Pons (tissue), 1 donor: ENCODE results near the gene PYGO2.

Experiments
- DNase-seq: peaks from one replicate; pipeline ENCODE4 v3.0.0-alpha.2; 2016; ENCODE audit warnings: low spot score

The PYGO2 gene

DNA sequence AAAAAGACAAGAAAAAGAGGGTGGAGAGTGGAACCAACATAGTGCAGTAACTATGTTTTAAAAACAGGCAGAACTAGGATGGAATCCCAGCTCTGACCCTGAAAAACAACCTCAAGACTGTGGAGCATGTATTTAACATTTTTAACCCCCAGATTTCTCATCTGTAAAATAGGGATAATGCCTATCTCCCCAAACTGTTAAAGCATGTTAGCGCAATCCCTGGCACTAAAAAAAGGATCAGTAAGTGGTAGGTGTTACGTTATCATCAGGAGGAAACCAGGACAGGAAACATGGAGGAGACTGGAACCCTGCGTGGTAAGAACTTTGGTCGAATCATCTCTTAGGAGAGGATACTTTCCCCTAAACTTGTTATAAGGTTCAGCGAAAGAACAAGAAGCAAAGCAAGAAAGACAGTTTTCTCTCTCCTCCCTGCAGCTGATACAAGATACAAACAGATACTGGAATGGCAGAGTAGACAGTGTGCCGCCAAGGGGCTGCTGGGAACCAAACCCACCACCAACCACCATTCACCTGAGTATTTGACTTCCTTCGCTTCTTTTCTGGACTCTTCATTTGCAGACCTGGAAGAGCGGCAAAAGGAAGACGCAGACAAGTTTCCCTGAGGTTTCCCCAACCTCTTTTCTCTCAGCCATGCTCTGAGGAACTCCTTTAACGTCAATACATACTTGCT is 991 bp downstream of the PYGO2 start:
- no peak for DNase-seq

- DNase-seq, result no peak
Observed at GRCh38 chr1:154959426-154959780, 2.2 kb downstream of the PYGO2 start.

DNA sequence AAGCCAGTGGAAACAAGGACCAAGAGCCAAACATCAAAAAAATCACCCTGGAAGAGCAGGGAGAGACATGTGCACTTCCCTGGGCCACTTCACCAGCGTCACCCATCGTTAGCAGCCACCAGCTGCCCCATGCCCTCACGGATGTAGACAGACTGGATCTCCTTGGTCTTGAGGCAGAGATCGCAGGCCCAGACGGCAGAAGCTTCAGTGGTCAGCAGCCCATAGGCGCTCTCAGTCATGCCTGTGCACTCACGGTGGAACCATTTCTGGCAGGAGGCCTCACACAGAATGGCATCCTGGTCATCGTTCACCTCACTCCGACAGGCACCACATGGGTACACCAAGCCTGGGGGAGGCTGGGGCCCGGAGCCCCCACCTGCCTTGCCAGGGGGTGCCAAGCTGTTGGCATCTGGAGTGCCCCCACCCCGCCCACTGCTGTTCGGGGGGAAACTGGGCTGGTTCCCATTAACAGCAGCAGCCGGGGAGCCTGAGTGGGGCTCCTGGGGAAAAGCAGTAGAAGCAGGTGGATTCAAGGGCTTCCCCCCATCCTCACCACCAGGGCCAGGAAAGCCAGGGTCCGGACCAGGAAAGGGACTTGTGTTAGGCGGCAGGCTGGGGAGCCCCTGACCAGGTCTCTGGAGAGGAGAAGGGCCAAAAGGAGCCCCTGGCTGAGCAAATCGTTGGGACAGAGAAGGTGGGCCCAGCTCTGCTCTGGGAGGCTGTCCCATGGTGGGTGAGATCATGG is 2.7 kb downstream of the PYGO2 start:
- DNase-seq, result no peak

- DNase-seq, result no peak
Observed at GRCh38 chr1:154958036-154958435, 3.5 kb downstream of the PYGO2 start.

GRCh38 chr1:154957091-154957657 is 4.4 kb downstream of the PYGO2 start:
- DNase-seq, result no peak

GRCh38 chr1:154956544-154956941 is 5.0 kb downstream of the PYGO2 start:
- no peak for DNase-seq

GRCh38 chr1:154955718-154956543 is 5.7 kb downstream of the PYGO2 start, which contains the start of gene PBXIP1:
Gene PBXIP1, minus strand, starts transcription at chr1:154956099. Its CDS starts 2,378 bp downstream, at chr1:154953721.
- peak; percentile 98 for DNase-seq

DNA sequence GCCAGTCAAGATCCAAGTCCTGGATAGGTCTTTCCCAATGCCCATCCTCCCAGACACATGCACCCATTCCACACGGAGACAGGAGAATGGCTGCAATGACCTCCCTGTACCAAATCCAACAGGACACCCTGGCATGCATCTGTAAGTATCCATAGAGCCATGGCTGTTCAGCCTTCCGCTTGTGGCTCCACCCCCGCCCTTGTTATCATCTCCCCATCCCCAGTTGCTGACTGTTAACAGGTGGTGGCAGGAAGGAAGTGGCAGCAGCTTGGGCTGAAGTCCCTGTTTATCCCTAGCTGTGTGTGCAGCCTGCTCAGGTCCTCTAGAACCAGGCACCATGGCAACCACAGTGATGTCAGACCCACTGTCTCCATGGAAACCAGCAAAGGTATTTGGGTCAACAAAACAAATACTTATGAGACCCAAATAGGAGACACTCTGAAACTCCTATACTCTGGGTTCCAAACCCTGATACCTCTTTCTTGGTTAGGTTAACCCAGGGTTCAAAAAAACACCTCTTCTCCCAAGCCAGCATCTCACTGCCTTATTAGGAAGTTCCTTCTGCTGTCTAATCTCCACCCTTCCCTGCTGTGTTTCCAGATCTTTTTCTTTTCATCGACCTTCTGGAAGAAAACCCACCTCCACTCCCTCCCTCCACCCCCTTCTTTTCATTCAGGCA is 6.4 kb downstream of the PYGO2 start:
- DNase-seq, result no peak

- no peak for DNase-seq
Observed at GRCh38 chr1:154954541-154954940, 7.0 kb downstream of the PYGO2 start.

GRCh38 chr1:154953611-154954038 is 8.0 kb downstream of the PYGO2 start:
- no peak for DNase-seq

- DNase-seq, result no peak
Observed at GRCh38 chr1:154952664-154953063, 8.9 kb downstream of the PYGO2 start.

GRCh38 chr1:154951901-154952657 is 9.5 kb downstream of the PYGO2 start:
- DNase-seq, result no peak

DNA sequence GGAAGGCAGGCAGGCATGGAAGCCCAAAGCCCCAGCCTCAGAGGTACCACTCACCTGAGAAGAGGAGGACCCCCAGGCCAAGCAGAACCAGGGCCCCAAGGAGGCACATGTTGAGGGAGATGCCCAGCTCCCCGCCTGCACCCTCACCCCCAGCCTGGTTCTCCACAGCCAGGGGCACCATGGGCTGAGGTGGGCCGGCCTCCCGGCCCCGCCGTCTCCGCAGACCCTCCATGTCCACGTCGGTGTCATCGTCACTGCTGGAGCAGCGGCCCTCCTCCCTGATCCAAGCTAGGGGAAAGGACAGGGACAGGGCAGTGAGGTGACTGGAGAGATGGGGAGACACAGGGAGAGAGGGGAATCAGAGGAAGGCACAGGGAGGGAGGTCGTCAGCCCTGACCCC is 13.5 kb downstream of the PYGO2 start:
- DNase-seq, result no peak

- DNase-seq, result no peak
Observed at GRCh38 chr1:154945962-154946850, 15.4 kb downstream of the PYGO2 start.

DNA sequence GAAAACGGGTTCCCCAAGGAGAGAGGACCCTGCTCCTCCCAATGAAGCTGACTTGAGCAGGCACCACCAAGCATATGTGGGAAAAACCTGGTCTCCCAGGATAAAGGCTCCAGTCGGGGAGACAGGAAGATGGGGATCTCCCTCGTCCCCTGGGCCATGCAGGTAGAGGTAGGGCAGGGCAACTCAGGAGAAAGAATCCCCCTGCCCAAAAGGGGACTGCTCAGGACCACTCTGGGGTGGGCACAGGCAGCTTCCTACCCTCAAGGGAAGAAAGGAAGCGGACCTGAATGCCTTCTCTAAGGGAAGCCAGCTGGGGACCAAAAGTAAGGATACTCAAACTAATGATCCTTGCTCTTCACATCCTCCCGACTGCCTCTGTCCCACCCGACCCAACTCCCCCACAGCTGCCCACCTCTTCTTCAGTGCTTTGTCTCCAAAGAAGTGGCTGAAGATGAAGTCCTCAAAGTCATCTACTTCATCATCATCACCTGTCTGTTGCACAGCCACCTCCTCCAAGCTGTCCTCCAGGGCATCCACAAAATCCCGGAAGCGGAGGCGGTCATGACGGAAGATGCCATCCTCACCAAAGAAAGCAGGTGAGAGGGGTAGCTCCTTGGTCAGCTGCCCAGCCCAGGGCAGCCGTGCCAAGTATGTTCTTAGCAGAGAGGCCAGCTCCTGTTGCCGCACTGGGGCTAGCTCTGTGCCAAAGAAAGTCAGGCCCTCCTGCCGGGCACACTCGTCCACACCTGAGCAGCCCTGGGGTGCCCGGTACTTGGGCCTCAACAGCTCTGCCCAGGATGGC is 16.2 kb downstream of the PYGO2 start:
- DNase-seq, result no peak

- no peak for DNase-seq
Observed at GRCh38 chr1:154944401-154945159, 17.0 kb downstream of the PYGO2 start.

DNA sequence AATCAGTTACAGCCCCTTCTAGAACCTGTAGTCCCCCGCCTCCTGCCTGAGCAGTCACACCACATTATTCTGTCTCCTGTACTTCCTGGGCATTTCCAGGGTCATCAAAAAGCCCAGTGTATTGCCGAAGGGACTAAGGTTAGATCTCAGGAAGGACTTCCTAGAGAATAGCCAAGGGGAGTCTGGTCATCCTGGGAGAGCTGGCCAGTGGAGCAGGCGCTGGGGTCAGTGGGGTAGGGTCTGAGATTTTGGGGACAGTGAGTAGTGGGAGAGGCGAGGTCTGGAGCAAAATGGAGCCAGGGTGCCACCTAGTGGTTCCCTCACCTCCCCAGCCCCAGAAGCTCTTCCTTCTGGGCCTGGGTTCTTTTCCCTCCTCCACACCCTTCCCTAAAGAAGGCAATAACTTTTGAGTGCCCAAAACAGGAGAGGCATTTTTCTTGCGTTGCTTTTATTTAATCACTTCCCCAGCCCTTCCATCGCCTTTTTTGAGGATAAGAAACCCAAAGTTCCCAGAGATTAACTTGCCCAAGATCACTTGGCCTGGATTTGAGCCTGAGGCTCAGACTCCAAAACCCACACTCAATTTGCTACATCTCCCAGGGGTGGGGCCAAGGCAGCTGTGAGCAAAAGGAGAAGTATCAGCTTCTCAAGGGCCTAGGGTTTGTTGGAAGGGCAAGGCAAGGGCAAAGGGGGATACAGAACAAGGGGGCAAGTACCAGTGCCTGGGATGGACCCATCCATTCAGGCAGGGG is 17.8 kb downstream of the PYGO2 start:
- no peak for DNase-seq
